PC-9 (cell line): ENCODE measurements around the gene NUP214. TPM values are rescaled to one million over a fixed set of nuclear protein-coding genes. Genes with fewer than 3 reads are reported as not detected.
A peak's percentile ranks its signal among the peaks of the same experiment; 100 is the strongest.

Experiments used
- BruUV-seq: library from RNA; stranded (reverse); fragments of 400-500 nt; replicated peaks from 2 replicates; lab custom pipeline; 2021; lab: Mats Ljungman, UMichigan
- CTCF ChIA-PET: fragments of 300-600 bp; sonication (Branson Sonifier 250); formaldehyde crosslinking; loops from one replicate; lab custom pipeline; 2022; ENCODE audit warnings: antibody characterized with exemption; lab: Charles Lee
- POLR2A ChIA-PET: fragments of 300-600 bp; sonication (Branson Sonifier 250); formaldehyde crosslinking; loops from one replicate; lab custom pipeline; 2022; ENCODE audit warnings: antibody characterized with exemption; ENCODE audit not compliant: unreplicated experiment; lab: Charles Lee
- DNase-seq, 2 experiments: peaks; one replicate each; pipeline versions ENCODE4 v3.0.0 to v3.0.0-alpha.2; 2015 to 2022; ENCODE audit warnings: mixed read lengths in 1 of 2
- H2AFZ ChIP-seq: fragments of 200-600 bp; sonication (generic); 2 replicates; pipeline ENCODE4 v1.8.1; 2017; ENCODE audit warnings: antibody characterized with exemption
- H3F3A ChIP-seq: fragments of 200-600 bp; sonication (generic); 2 replicates; pipeline ENCODE4 v1.8.1; 2017; ENCODE audit warnings: antibody characterized with exemption, mild to moderate bottlenecking, low read depth; ENCODE audit not compliant: insufficient read depth
- H3K27ac ChIP-seq: fragments of 200-600 bp; sonication (generic); 2 replicates; pipeline ENCODE4 v1.6.1; 2016; ENCODE audit warnings: mixed run types
- H3K27me3 ChIP-seq: fragments of 200-600 bp; sonication (generic); 2 replicates; pipeline ENCODE4 v1.6.1; 2016; ENCODE audit warnings: low read depth, mixed run types; ENCODE audit not compliant: insufficient read depth
- H3K36me3 ChIP-seq: fragments of 200-600 bp; sonication (generic); 2 replicates; pipeline ENCODE4 v1.6.1; 2016; ENCODE audit warnings: low read depth, mixed run types
- H3K4me1 ChIP-seq: fragments of 200-600 bp; sonication (generic); replicated peaks from 2 replicates; pipeline ENCODE4 v1.6.1; 2016; ENCODE audit warnings: mixed run types; ENCODE audit not compliant: insufficient read depth
- H3K4me2 ChIP-seq: fragments of 200-600 bp; sonication (generic); 2 replicates; pipeline ENCODE4 v1.6.1; 2017; ENCODE audit warnings: mixed run types
- H3K4me3 ChIP-seq: fragments of 200-600 bp; sonication (generic); 2 replicates; pipeline ENCODE4 v1.6.1; 2016; ENCODE audit warnings: mixed run types
- H3K79me2 ChIP-seq: fragments of 200-600 bp; sonication (generic); 2 replicates; pipeline ENCODE4 v1.6.1; 2017; ENCODE audit warnings: low read depth, mixed run types
- H3K9me2 ChIP-seq: fragments of 200-600 bp; sonication (generic); 2 replicates; pipeline ENCODE4 v1.8.1; 2017; ENCODE audit warnings: mild to moderate bottlenecking; ENCODE audit not compliant: insufficient read depth
- H3K9me3 ChIP-seq: fragments of 200-600 bp; sonication (generic); 2 replicates; pipeline ENCODE4 v1.8.1; 2016; ENCODE audit warnings: low read depth; ENCODE audit not compliant: insufficient read depth
- H4K20me1 ChIP-seq: fragments of 200-600 bp; sonication (generic); 2 replicates; pipeline ENCODE4 v1.8.1; 2017; ENCODE audit not compliant: insufficient read depth
- CTCF ChIP-seq: fragments of 200-600 bp; sonication (generic); conservative IDR thresholded peaks from 2 replicates; pipeline ENCODE4 v1.6.1; 2017; ENCODE audit warnings: mixed run types, antibody characterized with exemption, mild to moderate bottlenecking, moderate library complexity
- EZH2 ChIP-seq: fragments of 200-600 bp; sonication (generic); IDR thresholded peaks from 2 replicates; pipeline ENCODE4 v1.8.0; 2017; ENCODE audit warnings: antibody characterized with exemption, low read depth
- intact Hi-C: fragments of 100-400 bp; cut with micrococcal nuclease; formaldehyde crosslinking; loops from one replicate; pipeline ENCODE4 v1.10.0; 2022; ENCODE audit not compliant: unreplicated experiment
- total RNA-seq: library from RNA; stranded (reverse); gene quantifications from 2 replicates; pipeline ENCODE4 v1.2.3, GENCODE V29; 2021

The NUP214 gene
- total RNA-seq, 1 experiment from 2014 or later = 59.0 TPM

GRCh38 chr9:131101207-131101964 lies 24.0 kb upstream of the NUP214 start:
- ChIA-PET CTCF (no interaction called here), POLR2A (no interaction called here)
- H3K4me1 ChIP-seq = peaks cover 14% of the 10 kb centered on the region; the same call in 1 of the 2 replicates
- no peak overlapping the region for H3K4me3 ChIP-seq
- no peaks in the 10 kb centered on the region for H3K9me2 ChIP-seq
- TF ChIP-seq EZH2 = no peak
- no peak for TF ChIP-seq CTCF
- no peak overlapping the region for H2AFZ ChIP-seq
- no TSS peak for BruUV-seq
- no peak overlapping the region for H3K27ac ChIP-seq
- no peaks in the 10 kb centered on the region for H3K27me3 ChIP-seq
- H3K36me3 ChIP-seq = no peaks in the 10 kb centered on the region
- H3K9me3 ChIP-seq = no peaks in the 10 kb centered on the region
- 0 out of 2 replicates have a peak, but pooled peaks cover 4% of the 10 kb centered on the region for H3K79me2 ChIP-seq
- intact Hi-C loops = no loop called here
- H3K4me2 ChIP-seq = no peak overlapping the region
- peak in 1 of 2 experiments; percentile 48 for DNase-seq
- H3F3A ChIP-seq = peaks cover 8% of the 10 kb centered on the region; the same call in 1 of the 2 replicates
- H4K20me1 ChIP-seq = peaks cover 14% of the 10 kb centered on the region; the same call in 1 of the 2 replicates

GRCh38 chr9:131103024-131103423 lies 22.4 kb upstream of the NUP214 start:
- Histone ChIP-seq H3K4me3 (no peak overlapping the region), H2AFZ (no peak overlapping the region), H3F3A (no peaks in the 10 kb centered on the region), H3K4me1 (0 out of 2 replicates have a peak, but pooled peaks cover 6% of the 10 kb centered on the region), H3K79me2 (no peaks in the 10 kb centered on the region), H3K4me2 (no peak overlapping the region), H3K9me3 (no peaks in the 10 kb centered on the region), H3K36me3 (no peaks in the 10 kb centered on the region), H3K27ac (no peak overlapping the region), H4K20me1 (peaks cover 4% of the 10 kb centered on the region; the same call in 1 of the 2 replicates), H3K27me3 (no peaks in the 10 kb centered on the region), H3K9me2 (no peaks in the 10 kb centered on the region)
- intact Hi-C loops = no loop called here
- POLR2A ChIA-PET = interaction anchor here (0.6 to 0.7 kb wide), 2 partner anchors 10 to 1351 kb away, joined by 3 to 4 read pairs; no protein-coding TSS in a partner anchor
- no TSS peak for BruUV-seq
- TF ChIP-seq CTCF (no peak), EZH2 (no peak)
- DNase-seq = no peak
- CTCF ChIA-PET = interaction anchor here (0.6 to 1.6 kb wide), 4 partner anchors 22 to 49 kb away, joined by 3 to 8 read pairs (median 4); partner anchors contain the start of gene NUP214

- TF ChIP-seq CTCF (no peak), EZH2 (no peak)
- BruUV-seq = no TSS peak
- no peak for DNase-seq
- Histone ChIP-seq H3K9me2 (no peaks in the 10 kb centered on the region), H3K4me2 (no peak overlapping the region), H4K20me1 (no peaks in the 10 kb centered on the region), H3K27me3 (no peaks in the 10 kb centered on the region), H3K4me3 (no peak overlapping the region), H3K4me1 (0 out of 2 replicates have a peak, but pooled peaks cover 6% of the 10 kb centered on the region), H3K79me2 (no peaks in the 10 kb centered on the region), H3K27ac (no peak overlapping the region), H3F3A (no peaks in the 10 kb centered on the region), H2AFZ (no peak overlapping the region), H3K36me3 (no peaks in the 10 kb centered on the region), H3K9me3 (no peaks in the 10 kb centered on the region)
- intact Hi-C loops = no loop called here
- ChIA-PET POLR2A (interaction anchor here (0.6 kb wide), 1 partner anchor 1350 kb away, joined by 3 read pairs; no protein-coding TSS in a partner anchor), CTCF (interaction anchor here (1.6 kb wide), 1 partner anchor 46 kb away, joined by 8 read pairs; no protein-coding TSS in a partner anchor)
Measured at GRCh38 chr9:131103535-131103934, 21.9 kb upstream of the NUP214 start.
